DND-41 (cell line): Measurements from ENCODE around the gene NR6A1.

Source experiments
- ATAC-seq: fragments of 200-7000 bp; cut with Tn5 transposase; 3 replicates; pipeline ENCODE4 v1.9.1; 2021; ENCODE audit warnings: low read depth; ENCODE audit not compliant: insufficient read depth
- DNase-seq: peaks from one replicate; pipeline ENCODE4 v3.0.0-alpha.2; 2020
- H2AFZ ChIP-seq: 2 replicates; pipeline ENCODE4 v1.6.0; 2012; ENCODE audit warnings: low read depth, low read length
- H3K27ac ChIP-seq: 2 replicates; pipeline ENCODE4 v1.5.1; 2012; ENCODE audit warnings: low read length, inconsistent platforms
- H3K27me3 ChIP-seq: fragments of 200-600 bp; sonication (generic); 2 replicates; pipeline ENCODE4 v1.6.0; 2012; ENCODE audit warnings: low read length, mild to moderate bottlenecking, inconsistent platforms; ENCODE audit not compliant: insufficient read depth, poor library complexity
- H3K36me3 ChIP-seq: 2 replicates; pipeline ENCODE4 v1.5.1; 2012; ENCODE audit warnings: low read length, inconsistent platforms; ENCODE audit not compliant: insufficient read depth
- H3K4me1 ChIP-seq: 2 replicates; pipeline ENCODE4 v1.5.1; 2012; ENCODE audit warnings: mild to moderate bottlenecking, low read length; ENCODE audit not compliant: insufficient read depth
- H3K4me2 ChIP-seq: 2 replicates; pipeline ENCODE4 v1.6.0; 2012; ENCODE audit warnings: mild to moderate bottlenecking, moderate library complexity, low read length, inconsistent platforms; ENCODE audit not compliant: insufficient read depth
- H3K4me3 ChIP-seq, 2 experiments: fragments of 200-600 bp in 1 of 2; shearing (Covaris generic) in 1 of 2; 2 replicates each; pipeline ENCODE4 v1.5.1; 2012 to 2016; ENCODE audit warnings: inconsistent platforms in 2 of 2, low read length in 2 of 2, mild to moderate bottlenecking in 2 of 2, low read depth in 1 of 2, moderate library complexity in 1 of 2
- H3K79me2 ChIP-seq: 2 replicates; pipeline ENCODE4 v1.6.0; 2012; ENCODE audit warnings: low read length, inconsistent platforms; ENCODE audit not compliant: insufficient read depth
- H3K9ac ChIP-seq: 2 replicates; pipeline ENCODE4 v1.6.0; 2012; ENCODE audit warnings: low read depth, mild to moderate bottlenecking, inconsistent platforms, low read length, moderate library complexity
- H3K9me3 ChIP-seq: 2 replicates; pipeline ENCODE4 v1.5.1; 2012; ENCODE audit warnings: low read length, moderate library complexity, mild to moderate bottlenecking, inconsistent platforms; ENCODE audit not compliant: insufficient read depth, severe bottlenecking
- H4K20me1 ChIP-seq: 2 replicates; pipeline ENCODE4 v1.6.0; 2012; ENCODE audit warnings: low read length; ENCODE audit not compliant: insufficient read depth
- EZH2 ChIP-seq: IDR thresholded peaks from 3 replicates; pipeline ENCODE4 v1.6.1; 2012; ENCODE audit warnings: borderline replicate concordance, low read depth, mild to moderate bottlenecking, moderate library complexity, low read length, inconsistent platforms; ENCODE audit not compliant: severe bottlenecking
- TF ChIP-seq, protein P1 (sequence below): IDR thresholded peaks from 2 replicates; pipeline ENCODE4 v1.5.1; 2012; ENCODE audit warnings: borderline replicate concordance, low read length, moderate library complexity, mild to moderate bottlenecking; ENCODE audit not compliant: poor library complexity, severe bottlenecking; ENCODE audit errors: extremely low read depth

The NR6A1 gene

DNA sequence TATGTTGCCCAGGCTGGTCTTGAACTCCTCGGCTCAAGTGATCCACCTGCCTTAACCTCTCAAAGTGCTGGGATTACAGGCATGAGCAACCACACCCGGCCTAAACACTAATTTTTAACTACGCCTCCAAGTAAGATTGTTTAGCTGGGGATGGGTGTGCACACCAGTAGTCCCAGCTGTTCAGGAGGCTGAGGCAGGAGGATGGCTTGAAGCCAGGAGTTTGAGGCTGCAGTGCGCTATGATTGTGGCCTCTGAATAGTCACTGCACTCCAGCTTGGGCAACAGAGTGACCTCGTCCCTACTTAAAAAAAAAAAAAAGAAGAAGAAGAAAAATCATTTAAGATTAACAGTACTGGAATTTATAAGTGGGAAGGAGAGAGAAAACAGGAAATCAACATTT is 173.1 kb downstream of the NR6A1 start:
- Histone ChIP-seq H3K36me3 (no peaks in the 10 kb centered on the region), H3K9me3 (no peaks in the 10 kb centered on the region), H3K4me3 (no peak overlapping the region), H3K4me2 (no peak overlapping the region), H3K4me1 (no peaks in the 10 kb centered on the region), H2AFZ (no peak overlapping the region), H3K79me2 (no peaks in the 10 kb centered on the region), H3K9ac (no peak overlapping the region), H3K27ac (no peak overlapping the region), H3K27me3 (no peaks in the 10 kb centered on the region), H4K20me1 (no peaks in the 10 kb centered on the region)
- TF ChIP-seq, protein P1, sequence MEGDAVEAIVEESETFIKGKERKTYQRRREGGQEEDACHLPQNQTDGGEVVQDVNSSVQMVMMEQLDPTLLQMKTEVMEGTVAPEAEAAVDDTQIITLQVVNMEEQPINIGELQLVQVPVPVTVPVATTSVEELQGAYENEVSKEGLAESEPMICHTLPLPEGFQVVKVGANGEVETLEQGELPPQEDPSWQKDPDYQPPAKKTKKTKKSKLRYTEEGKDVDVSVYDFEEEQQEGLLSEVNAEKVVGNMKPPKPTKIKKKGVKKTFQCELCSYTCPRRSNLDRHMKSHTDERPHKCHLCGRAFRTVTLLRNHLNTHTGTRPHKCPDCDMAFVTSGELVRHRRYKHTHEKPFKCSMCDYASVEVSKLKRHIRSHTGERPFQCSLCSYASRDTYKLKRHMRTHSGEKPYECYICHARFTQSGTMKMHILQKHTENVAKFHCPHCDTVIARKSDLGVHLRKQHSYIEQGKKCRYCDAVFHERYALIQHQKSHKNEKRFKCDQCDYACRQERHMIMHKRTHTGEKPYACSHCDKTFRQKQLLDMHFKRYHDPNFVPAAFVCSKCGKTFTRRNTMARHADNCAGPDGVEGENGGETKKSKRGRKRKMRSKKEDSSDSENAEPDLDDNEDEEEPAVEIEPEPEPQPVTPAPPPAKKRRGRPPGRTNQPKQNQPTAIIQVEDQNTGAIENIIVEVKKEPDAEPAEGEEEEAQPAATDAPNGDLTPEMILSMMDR, result no peak
- TF ChIP-seq EZH2, result no peak
- no peak for ATAC-seq
- no peak for DNase-seq

DNA sequence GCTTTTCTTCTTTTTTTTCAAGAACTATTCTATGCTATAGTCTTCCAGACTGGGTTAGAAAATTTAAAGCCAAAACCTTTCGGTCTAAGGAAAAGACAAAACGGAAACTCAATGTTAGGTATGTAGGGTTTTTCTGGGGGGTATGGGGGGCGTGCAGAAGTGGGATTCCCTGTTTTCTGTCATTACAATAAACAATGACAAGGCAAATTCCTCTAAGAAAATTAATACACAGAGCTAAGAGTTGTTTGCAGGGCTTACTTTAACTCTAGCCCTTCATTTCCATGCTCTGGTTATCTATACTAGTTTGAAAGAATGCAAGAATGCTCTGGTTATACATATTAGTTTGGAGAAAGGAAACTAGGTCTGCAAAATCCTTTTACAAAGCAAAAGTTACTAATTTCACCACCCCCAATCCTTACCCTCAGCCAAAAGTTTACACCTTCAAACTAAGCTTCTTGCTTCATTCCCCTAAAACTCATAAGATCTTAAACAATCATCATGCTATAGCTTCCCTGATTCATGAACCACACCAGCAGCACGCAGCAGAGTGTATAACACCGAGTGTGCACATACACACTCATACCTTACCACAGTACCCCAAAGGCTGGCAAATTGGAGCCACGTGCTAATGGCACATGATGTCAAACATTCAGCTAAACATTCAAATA is 174.8 kb downstream of the NR6A1 start:
- H3K4me3 ChIP-seq, result no peak overlapping the region

DNA sequence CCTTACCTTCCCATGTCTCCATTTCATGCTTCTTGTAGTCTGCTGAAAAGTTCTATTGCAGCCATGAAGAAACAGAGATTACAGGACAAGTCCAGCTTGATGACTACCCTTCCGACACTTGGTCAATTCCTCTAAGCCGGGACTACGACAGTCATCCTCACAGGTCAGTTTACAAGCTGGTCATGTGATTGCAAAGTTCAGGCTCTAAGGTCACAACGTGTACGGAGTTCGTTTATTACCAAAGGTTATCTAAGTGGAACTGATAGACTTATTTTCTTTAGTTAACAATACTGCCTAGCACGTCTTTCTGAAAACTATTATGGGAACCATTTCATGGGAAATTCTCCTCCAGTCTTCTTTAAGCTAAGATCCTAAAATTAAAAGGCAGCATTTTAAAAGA is 175.4 kb downstream of the NR6A1 start:
- no peak overlapping the region for H3K27ac ChIP-seq
- H4K20me1 ChIP-seq, result no peaks in the 10 kb centered on the region
- H3K79me2 ChIP-seq, result no peaks in the 10 kb centered on the region
- no peaks in the 10 kb centered on the region for H3K9me3 ChIP-seq
- no peaks in the 10 kb centered on the region for H3K27me3 ChIP-seq
- DNase-seq, result no peak
- H3K36me3 ChIP-seq, result no peaks in the 10 kb centered on the region
- no peaks in the 10 kb centered on the region for H3K4me1 ChIP-seq
- no peak overlapping the region for H3K4me2 ChIP-seq
- ATAC-seq, result no peak
- H3K9ac ChIP-seq, result no peak overlapping the region
- H3K4me3 ChIP-seq, result no peak overlapping the region
- no peak overlapping the region for H2AFZ ChIP-seq
- no peak for TF ChIP-seq EZH2
- TF ChIP-seq, protein P1, result no peak

More for the DNA sequence above, 174.8 kb downstream of the NR6A1 start:
- Histone ChIP-seq H3K9me3 (no peaks in the 10 kb centered on the region), H3K4me1 (no peaks in the 10 kb centered on the region), H3K79me2 (no peaks in the 10 kb centered on the region), H3K4me2 (no peak overlapping the region), H3K27me3 (no peaks in the 10 kb centered on the region), H2AFZ (no peak overlapping the region), H3K36me3 (no peaks in the 10 kb centered on the region), H3K9ac (no peak overlapping the region), H4K20me1 (no peaks in the 10 kb centered on the region), H3K27ac (no peak overlapping the region)
- TF ChIP-seq EZH2, result no peak
- TF ChIP-seq, protein P1, result no peak
- ATAC-seq, result no peak
- no peak for DNase-seq

DNA sequence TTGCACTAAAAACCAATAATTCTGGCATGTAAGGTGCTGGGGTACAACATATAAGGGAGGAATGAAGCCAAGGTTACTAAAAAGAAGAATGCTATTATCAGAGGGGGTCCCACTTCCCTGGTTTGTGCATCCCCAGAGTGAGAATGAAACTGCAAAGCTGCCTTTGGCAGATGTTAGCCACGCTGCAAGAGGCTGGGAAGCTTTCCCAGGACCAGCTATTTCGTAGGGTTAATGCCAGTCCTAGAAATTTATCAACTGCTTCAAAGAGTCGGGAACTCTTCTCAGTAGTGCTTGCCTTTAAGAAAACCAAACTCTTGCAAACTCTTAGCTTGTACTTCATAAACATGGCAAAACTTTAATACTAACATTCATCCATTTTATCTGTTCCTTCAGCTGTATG is 176.4 kb downstream of the NR6A1 start:
- H3K27me3 ChIP-seq, result no peaks in the 10 kb centered on the region
- H3K4me2 ChIP-seq, result no peak overlapping the region
- H3K36me3 ChIP-seq, result no peaks in the 10 kb centered on the region
- H3K4me1 ChIP-seq, result no peaks in the 10 kb centered on the region
- H3K79me2 ChIP-seq, result no peaks in the 10 kb centered on the region
- no peaks in the 10 kb centered on the region for H4K20me1 ChIP-seq
- TF ChIP-seq EZH2, result no peak
- TF ChIP-seq, protein P1, result no peak
- DNase-seq (no peak), ATAC-seq (no peak)
- no peak overlapping the region for H3K4me3 ChIP-seq
- H3K27ac ChIP-seq, result no peak overlapping the region
- H2AFZ ChIP-seq, result no peak overlapping the region
- H3K9ac ChIP-seq, result no peak overlapping the region
- H3K9me3 ChIP-seq, result no peaks in the 10 kb centered on the region
